Measurements from ENCODE around the gene AZGP1. TPM values are rescaled to one million over a fixed set of nuclear protein-coding genes. Genes with fewer than 3 reads are reported as not detected.

Gene AZGP1
- total RNA-seq, 1 donor from 2014 or later, result not detected

- H3K4me1 Mint-ChIP-seq (ENCODE audit: low read depth), result peaks cover 42% of the 10 kb centered on the region
- no peaks in the 10 kb centered on the region for H3K9me3 Mint-ChIP-seq (ENCODE audit: low read depth)
- no peak overlapping the region for H3K4me3 Mint-ChIP-seq (ENCODE audit: low read depth)
- peak overlapping the region; percentile 94 for H3K27ac Mint-ChIP-seq
- no peaks in the 10 kb centered on the region for H3K27me3 Mint-ChIP-seq
- TF ChIP-seq CTCF (IDR thresholded peaks at IDR 0.05; ENCODE audit: unreplicated experiment), result no peak
- H3K36me3 Mint-ChIP-seq (ENCODE audit: insufficient read depth), result peaks cover 18% of the 10 kb centered on the region
- DNase-seq (ENCODE audit: low spot score, unreplicated experiment), result no peak
Measured at GRCh38 chr7:100019908-100020307, 44.1 kb upstream of the AZGP1 start.

- Mint-ChIP-seq H3K4me3 (ENCODE audit: low read depth) (peak overlapping the region; percentile 85), H3K36me3 (ENCODE audit: insufficient read depth) (peaks cover 9% of the 10 kb centered on the region), H3K4me1 (ENCODE audit: low read depth) (peaks cover 40% of the 10 kb centered on the region), H3K27ac (peak overlapping the region; percentile 93), H3K27me3 (no peaks in the 10 kb centered on the region), H3K9me3 (ENCODE audit: low read depth) (no peaks in the 10 kb centered on the region)
- DNase-seq (ENCODE audit: low spot score, unreplicated experiment), result no peak
- no peak for TF ChIP-seq CTCF (IDR thresholded peaks at IDR 0.05; ENCODE audit: unreplicated experiment)
Measured at GRCh38 chr7:100017875-100018274, 42.0 kb upstream of the AZGP1 start.

DNA sequence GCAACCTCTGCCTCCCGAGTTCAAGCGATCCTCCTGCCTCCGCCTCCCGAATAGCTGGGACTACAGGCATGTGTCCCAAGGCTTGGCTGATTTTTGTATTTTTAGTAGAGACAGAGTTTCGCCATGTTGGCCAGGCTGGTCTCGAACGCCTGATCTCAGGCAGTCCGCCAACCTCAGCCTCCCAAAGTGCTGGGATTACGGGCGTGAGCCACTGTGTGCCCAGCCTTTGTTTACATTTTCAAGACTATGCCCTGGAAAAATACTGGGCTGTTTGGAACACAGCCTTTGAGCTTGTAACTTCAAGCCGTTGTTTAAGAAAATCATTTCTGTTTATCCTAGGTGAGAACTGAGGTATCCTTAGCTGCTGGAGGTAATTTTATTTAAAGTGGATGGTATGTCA, 41.5 kb upstream of the AZGP1 start:
- no peaks in the 10 kb centered on the region for H3K27me3 Mint-ChIP-seq
- H3K27ac Mint-ChIP-seq, result peak overlapping the region; percentile 93
- peak overlapping the region; percentile 85 for H3K4me3 Mint-ChIP-seq (ENCODE audit: low read depth)
- peaks cover 5% of the 10 kb centered on the region for H3K36me3 Mint-ChIP-seq (ENCODE audit: insufficient read depth)
- no peak for DNase-seq (ENCODE audit: low spot score, unreplicated experiment)
- H3K4me1 Mint-ChIP-seq (ENCODE audit: low read depth), result peaks cover 35% of the 10 kb centered on the region
- TF ChIP-seq CTCF (IDR thresholded peaks at IDR 0.05; ENCODE audit: unreplicated experiment), result no peak
- no peaks in the 10 kb centered on the region for H3K9me3 Mint-ChIP-seq (ENCODE audit: low read depth)

DNA sequence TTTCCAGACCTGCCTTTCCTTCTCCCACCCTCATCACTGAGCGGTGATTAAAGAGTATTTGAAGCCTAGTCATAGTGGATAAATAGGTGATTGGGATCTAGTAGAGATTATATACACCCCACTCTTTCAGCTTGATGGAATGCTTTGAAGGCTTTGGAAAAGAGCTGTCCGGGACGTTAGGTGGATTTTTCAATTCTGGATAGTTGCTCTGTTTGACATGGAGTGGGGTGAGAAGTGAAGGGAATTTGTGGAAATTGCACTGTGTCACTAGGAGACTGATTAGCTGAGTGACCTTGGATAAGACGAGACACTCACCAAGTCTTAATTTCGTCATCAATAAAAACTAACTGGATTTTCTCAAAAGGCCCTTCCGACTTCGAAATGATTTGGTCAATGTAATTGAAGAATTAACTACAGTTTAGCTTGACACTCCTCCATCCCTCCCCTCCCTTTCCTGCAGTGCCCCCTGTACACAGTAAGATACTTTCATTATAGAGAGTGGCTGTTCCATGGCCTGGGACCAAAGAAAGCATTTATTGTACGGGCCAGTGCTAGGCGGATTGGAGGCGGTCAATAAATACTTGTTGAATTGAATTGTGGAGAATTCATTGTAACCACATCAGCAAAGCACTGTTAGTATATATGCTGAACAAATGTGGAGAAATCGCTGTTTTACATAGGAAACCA, 40.5 kb upstream of the AZGP1 start:
- no peak for TF ChIP-seq CTCF (IDR thresholded peaks at IDR 0.05; ENCODE audit: unreplicated experiment)
- H3K9me3 Mint-ChIP-seq (ENCODE audit: low read depth), result no peaks in the 10 kb centered on the region

GRCh38 chr7:100015232-100016214, 39.7 kb upstream of the AZGP1 start, which contains the start of gene ZKSCAN1:
Gene ZKSCAN1, plus strand, starts transcription at chr7:100015596. Its CDS starts 7,911 bp downstream, at chr7:100023507.
- DNase-seq (ENCODE audit: low spot score, unreplicated experiment), result peak; percentile 67
- H3K27ac Mint-ChIP-seq, result peak within 1 kb of the TSS; percentile 98
- TF ChIP-seq CTCF (IDR thresholded peaks at IDR 0.05; ENCODE audit: unreplicated experiment), result no peak
- H3K4me1 Mint-ChIP-seq (ENCODE audit: low read depth), result peaks cover 33% of the 10 kb centered on the region
- no peaks in the 10 kb centered on the region for H3K9me3 Mint-ChIP-seq (ENCODE audit: low read depth)
- H3K27me3 Mint-ChIP-seq, result no peaks in the 10 kb centered on the region
- peak within 1 kb of the TSS; percentile 85 for H3K4me3 Mint-ChIP-seq (ENCODE audit: low read depth)
- H3K36me3 Mint-ChIP-seq (ENCODE audit: insufficient read depth), result peaks cover 3% of the 10 kb centered on the region

More for the DNA sequence above, 40.5 kb upstream of the AZGP1 start:
- Mint-ChIP-seq H3K36me3 (ENCODE audit: insufficient read depth) (peaks cover 3% of the 10 kb centered on the region), H3K27me3 (no peaks in the 10 kb centered on the region), H3K27ac (peak overlapping the region; percentile 98), H3K4me3 (ENCODE audit: low read depth) (peak overlapping the region; percentile 85), H3K4me1 (ENCODE audit: low read depth) (peaks cover 33% of the 10 kb centered on the region)
- DNase-seq (ENCODE audit: low spot score, unreplicated experiment), result no peak

Data from progenitor cell of endocrine pancreas (in vitro differentiated cells).